Hematopoietic multipotent progenitor cell (in vitro differentiated cells): ENCODE data around the gene POC1B. TPM values are rescaled to one million over a fixed set of nuclear protein-coding genes. Genes with fewer than 3 reads are reported as not detected.

Source experiments
- DNase-seq, 3 donors: peaks; one replicate each; pipeline ENCODE4 v3.0.0-alpha.2; 2011 to 2015; ENCODE audit warnings: low read depth in 2 of 3, low spot score in 2 of 3
- total RNA-seq: library from RNA; depleted of rRNA; stranded (reverse); fragments of >200 nt; gene quantifications from one replicate; pipeline ENCODE4 v1.2.3, GENCODE V29; 2012

Gene POC1B
- total RNA-seq, 1 donor = 12.7 TPM

GRCh38 chr12:89391726-89392336, 134.0 kb downstream of the POC1B start:
- DNase-seq = no peak

- DNase-seq = no peak
Measured at GRCh38 chr12:89390802-89391673, 134.8 kb downstream of the POC1B start.

GRCh38 chr12:89389755-89390661, 135.8 kb downstream of the POC1B start:
- DNase-seq = no peak

- no peak for DNase-seq
Measured at GRCh38 chr12:89386138-89386537, 139.7 kb downstream of the POC1B start.

- no peak for DNase-seq
Measured at GRCh38 chr12:89384807-89385206, 141.0 kb downstream of the POC1B start.

GRCh38 chr12:89384050-89384758, 141.6 kb downstream of the POC1B start:
- DNase-seq = no peak

GRCh38 chr12:89383235-89384049, 142.4 kb downstream of the POC1B start:
- DNase-seq = no peak

GRCh38 chr12:89382328-89382727, 143.5 kb downstream of the POC1B start:
- DNase-seq = no peak

GRCh38 chr12:89379839-89380467, 145.9 kb downstream of the POC1B start:
- no peak for DNase-seq

GRCh38 chr12:89379148-89379838, 146.6 kb downstream of the POC1B start:
- no peak for DNase-seq

GRCh38 chr12:89376844-89377243, 149.0 kb downstream of the POC1B start:
- DNase-seq = no peak

- no peak for DNase-seq
Measured at GRCh38 chr12:89376202-89376529, 149.7 kb downstream of the POC1B start.

GRCh38 chr12:89373763-89374572, 151.9 kb downstream of the POC1B start:
- DNase-seq = no peak

GRCh38 chr12:89372584-89373370, 153.1 kb downstream of the POC1B start:
- DNase-seq = no peak

- peak in 1 of 3 donors; percentile 39 for DNase-seq
Measured at GRCh38 chr12:89370850-89371249, 155.0 kb downstream of the POC1B start.

- DNase-seq = no peak
Measured at GRCh38 chr12:89370421-89370831, 155.4 kb downstream of the POC1B start.
